MM.1S (cell line): ENCODE results near the gene MS4A14.

Experiments
- CTCF ChIP-seq: fragments of 300-600 bp; sonication (generic); IDR thresholded peaks from 2 replicates; pipeline ENCODE4 v1.5.1; 2016; ENCODE audit warnings: antibody characterized with exemption, low read length, mixed read lengths
- EZH2 ChIP-seq: fragments of 300-600 bp; sonication (generic); optimal IDR thresholded peaks from 2 replicates; pipeline ENCODE3; 2017; ENCODE audit warnings: low read depth, mild to moderate bottlenecking, antibody characterized with exemption, low read length, mixed read lengths

GRCh38 chr11:60376601-60377000 is 19.7 kb upstream of the MS4A14 start:
- TF ChIP-seq CTCF (no peak), EZH2 (no peak)
